Left lung (tissue), 10 donors: Measurements from ENCODE around the gene ETNK1. TPM values are rescaled to one million over a fixed set of nuclear protein-coding genes. Genes with fewer than 3 reads are reported as not detected.
"Not testable (repeated sequence)": the region's sequence is repeated elsewhere in the genome, so short reads cannot be mapped to it uniquely, and the experiment has no call there.

Source experiments
- ATAC-seq: fragments of 200-7000 bp; cut with Tn5 transposase; one replicate; pipeline ENCODE4 v1.9.1; 2020; ENCODE audit warnings: moderate library complexity
- DNase-seq, 4 donors: peaks; one replicate each; pipeline ENCODE4 v3.0.0-alpha.2; 2013 to 2020
- H3K27ac ChIP-seq, 2 donors: fragments of 200-600 bp; sonication (generic) in 1 of 2; one replicate each; pipeline versions ENCODE4 v1.5.0 to v1.8.0; 2020 to 2021
- H3K27me3 ChIP-seq, 2 donors: fragments of 200-600 bp; sonication (generic) in 1 of 2; one replicate each; pipeline versions ENCODE4 v1.5.0 to v1.8.0; 2020 to 2021
- H3K36me3 ChIP-seq, 2 donors: fragments of 200-600 bp; sonication (generic) in 1 of 2; one replicate each; pipeline versions ENCODE4 v1.5.0 to v1.8.0; 2020 to 2021
- H3K4me1 ChIP-seq, 2 donors: fragments of 200-600 bp; one replicate each; pipeline ENCODE4 v1.8.0; 2021
- H3K4me3 ChIP-seq, 2 donors: fragments of 200-600 bp; sonication (generic) in 1 of 2; one replicate each; pipeline versions ENCODE4 v1.5.0 to v1.8.0; 2020 to 2021; ENCODE audit warnings: mild to moderate bottlenecking in 1 of 2
- H3K9me3 ChIP-seq, 2 donors: fragments of 200-600 bp; sonication (generic) in 1 of 2; one replicate each; pipeline versions ENCODE4 v1.5.0 to v1.8.0; 2020 to 2021
- intact Hi-C, 2 donors: fragments of 100-400 bp; cut with DNase I; formaldehyde crosslinking; loops; one replicate each; pipeline versions ENCODE4 v1.11.2 to v1.14.2; 2022
- polyA plus RNA-seq, 6 donors: library from polyadenylated mRNA; unstranded; fragments of 120-200 nt; gene quantifications; one replicate each; pipeline ENCODE4 v1.2.1, GENCODE V29; 2013; ENCODE audit not compliant: insufficient read length in 6 of 6
- total RNA-seq, 2 donors: library from RNA; stranded (reverse); fragmentation: NEBNext Ultra II Directional; extraction: Animal tissue kit (Norgen Biotek cat#: 25700); gene quantifications; one replicate each; pipeline ENCODE4 v1.2.1, GENCODE V29; 2021
- TF ChIP-seq, protein P1 (sequence below), 2 donors: fragments of 200-600 bp; sonication (generic) in 1 of 2; IDR thresholded peaks; one replicate each; pipeline versions ENCODE4 v1.5.0 to v1.8.0; 2021; ENCODE audit warnings: antibody characterized with exemption in 2 of 2
- donor health status: DM: no; HTN: yes; CAD: no.
- donor health status: DM: no; HTN: no; CAD: no.

Gene ETNK1
- total and polyA plus RNA-seq, 8 donors = 55.4 to 73.7 (median 67.3) TPM

DNA sequence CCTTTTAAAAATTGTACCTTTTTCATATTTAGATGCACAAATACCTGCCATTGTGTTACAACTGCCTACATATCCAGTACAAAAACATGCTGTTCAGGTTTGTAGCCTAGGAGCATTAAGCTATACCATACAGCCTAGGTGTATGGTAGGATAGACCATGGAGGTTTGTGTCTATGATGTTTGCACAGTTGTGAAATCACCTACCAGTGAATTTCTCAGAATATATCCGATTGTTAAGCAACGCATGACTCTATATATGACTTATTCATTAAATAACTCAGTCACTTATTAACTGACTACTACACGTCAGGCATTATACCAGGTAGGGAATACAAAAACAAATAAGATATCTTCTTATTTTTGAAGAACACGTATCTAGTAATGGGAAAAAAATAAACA, 26.2 kb upstream of the ETNK1 start:
- H3K27me3 ChIP-seq = no peaks in the 10 kb centered on the region
- ATAC-seq = no peak
- no peaks in the 10 kb centered on the region for H3K4me1 ChIP-seq
- no peak overlapping the region for H3K27ac ChIP-seq
- intact Hi-C loops = no loop called here
- no peak overlapping the region for H3K4me3 ChIP-seq
- peaks cover 0 to 7% of the 10 kb centered on the region in 2 donors for H3K9me3 ChIP-seq
- TF ChIP-seq, protein P1, sequence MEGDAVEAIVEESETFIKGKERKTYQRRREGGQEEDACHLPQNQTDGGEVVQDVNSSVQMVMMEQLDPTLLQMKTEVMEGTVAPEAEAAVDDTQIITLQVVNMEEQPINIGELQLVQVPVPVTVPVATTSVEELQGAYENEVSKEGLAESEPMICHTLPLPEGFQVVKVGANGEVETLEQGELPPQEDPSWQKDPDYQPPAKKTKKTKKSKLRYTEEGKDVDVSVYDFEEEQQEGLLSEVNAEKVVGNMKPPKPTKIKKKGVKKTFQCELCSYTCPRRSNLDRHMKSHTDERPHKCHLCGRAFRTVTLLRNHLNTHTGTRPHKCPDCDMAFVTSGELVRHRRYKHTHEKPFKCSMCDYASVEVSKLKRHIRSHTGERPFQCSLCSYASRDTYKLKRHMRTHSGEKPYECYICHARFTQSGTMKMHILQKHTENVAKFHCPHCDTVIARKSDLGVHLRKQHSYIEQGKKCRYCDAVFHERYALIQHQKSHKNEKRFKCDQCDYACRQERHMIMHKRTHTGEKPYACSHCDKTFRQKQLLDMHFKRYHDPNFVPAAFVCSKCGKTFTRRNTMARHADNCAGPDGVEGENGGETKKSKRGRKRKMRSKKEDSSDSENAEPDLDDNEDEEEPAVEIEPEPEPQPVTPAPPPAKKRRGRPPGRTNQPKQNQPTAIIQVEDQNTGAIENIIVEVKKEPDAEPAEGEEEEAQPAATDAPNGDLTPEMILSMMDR (IDR thresholded peaks at IDR 0.05) = no peak
- no peaks in the 10 kb centered on the region for H3K36me3 ChIP-seq
- DNase-seq = no peak

DNA sequence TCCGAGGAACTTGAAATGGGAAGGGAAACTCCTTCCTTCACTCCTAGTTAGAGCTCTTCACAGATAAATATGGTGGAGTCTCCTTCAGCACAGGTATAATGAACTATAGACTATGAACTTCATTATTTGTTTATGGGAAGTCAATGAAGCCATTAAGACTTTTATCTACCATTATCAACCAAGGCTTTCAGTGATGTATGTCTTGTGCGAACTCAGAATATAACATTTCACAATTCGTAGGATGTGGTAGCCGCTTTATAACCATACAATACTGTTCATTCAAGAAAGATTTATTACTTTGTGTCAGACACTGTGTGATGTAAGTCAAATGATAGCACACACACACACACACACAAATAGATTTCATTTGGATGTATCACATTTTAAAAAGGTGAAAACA, 24.8 kb upstream of the ETNK1 start:
- ATAC-seq (no peak), DNase-seq (no peak)
- Histone ChIP-seq H3K9me3 (peaks cover 0 to 7% of the 10 kb centered on the region in 2 donors), H3K27me3 (no peaks in the 10 kb centered on the region), H3K4me1 (no peaks in the 10 kb centered on the region), H3K27ac (no peak overlapping the region), H3K4me3 (no peak overlapping the region), H3K36me3 (no peaks in the 10 kb centered on the region)
- TF ChIP-seq, protein P1 (IDR thresholded peaks at IDR 0.05) = no peak
- intact Hi-C loops = no loop called here

DNA sequence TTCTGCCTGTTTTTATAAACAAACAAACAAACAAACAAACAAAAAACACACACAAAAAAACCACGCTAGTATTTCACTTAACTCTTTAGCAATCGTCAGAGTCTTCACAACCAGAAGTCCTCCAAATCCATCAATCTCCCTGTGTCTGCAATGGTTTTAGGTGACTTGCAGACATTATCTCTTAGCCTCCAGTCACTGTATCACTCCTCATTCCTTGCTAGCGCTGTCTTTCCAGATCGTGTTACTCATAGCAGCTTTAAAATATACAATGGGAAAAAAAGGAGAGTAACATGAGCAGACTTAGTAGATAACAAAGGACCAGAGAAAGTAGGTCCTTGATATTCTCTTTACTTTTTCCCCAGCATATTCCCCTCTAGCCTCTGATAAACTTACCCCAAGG, 15.5 kb upstream of the ETNK1 start:
- Histone ChIP-seq H3K9me3 (peaks cover 0 to 25% of the 10 kb centered on the region in 2 donors), H3K36me3 (no peaks in the 10 kb centered on the region), H3K4me3 (no peak overlapping the region), H3K27ac (no peak overlapping the region), H3K4me1 (no peaks in the 10 kb centered on the region), H3K27me3 (no peaks in the 10 kb centered on the region)
- no peak for ATAC-seq
- intact Hi-C loops = no loop called here
- TF ChIP-seq, protein P1 (IDR thresholded peaks at IDR 0.05) = no peak
- no peak for DNase-seq

DNA sequence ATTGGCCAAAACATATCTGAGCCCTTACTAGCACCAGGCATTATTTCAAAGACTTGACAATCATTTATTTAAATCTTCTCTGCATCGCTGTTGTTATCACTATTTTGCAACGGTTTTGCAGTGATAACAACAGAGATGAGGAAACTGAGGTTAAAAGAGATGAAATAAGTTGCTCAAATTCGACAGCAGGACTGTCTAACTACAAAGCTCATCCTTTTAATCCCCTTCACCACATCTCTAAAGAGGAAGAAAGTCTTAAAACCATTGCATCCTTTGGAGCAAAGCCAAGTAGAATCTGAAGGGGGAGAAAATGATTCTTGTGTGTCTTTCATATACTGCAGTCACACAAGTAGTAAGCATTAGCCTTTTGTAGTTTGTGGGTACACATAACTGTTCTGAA, 14.8 kb upstream of the ETNK1 start:
- H3K9me3 ChIP-seq = peaks cover 0 to 25% of the 10 kb centered on the region in 2 donors
- intact Hi-C loops = no loop called here
- TF ChIP-seq, protein P1 (IDR thresholded peaks at IDR 0.05) = no peak
- no peak overlapping the region for H3K27ac ChIP-seq
- no peak overlapping the region for H3K4me3 ChIP-seq
- DNase-seq (no peak), ATAC-seq (no peak)
- no peaks in the 10 kb centered on the region for H3K27me3 ChIP-seq
- no peaks in the 10 kb centered on the region for H3K36me3 ChIP-seq
- H3K4me1 ChIP-seq = no peaks in the 10 kb centered on the region

DNA sequence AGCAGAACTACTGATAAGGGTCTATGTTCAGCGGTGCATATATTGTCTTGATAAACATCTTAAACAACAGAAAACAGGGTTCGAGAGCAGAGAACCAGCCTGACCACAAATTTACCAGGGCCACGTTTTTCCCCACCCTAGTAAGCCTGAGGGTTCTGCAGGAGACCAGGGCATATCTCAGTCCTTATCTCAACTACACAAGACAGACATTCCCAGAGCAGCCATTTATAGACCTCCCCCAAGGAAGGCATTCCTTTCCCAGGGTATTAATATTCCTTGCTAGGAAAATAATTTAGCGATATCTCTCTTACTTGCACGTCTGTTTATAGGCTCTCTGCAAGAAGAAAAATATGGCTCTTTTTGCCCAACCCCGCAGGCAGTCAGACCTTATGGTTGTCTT, 12.1 kb upstream of the ETNK1 start:
- H3K4me1 ChIP-seq, H3K27ac ChIP-seq, H3K4me3 ChIP-seq, ATAC-seq, H3K27me3 ChIP-seq, intact Hi-C loops, DNase-seq, H3K36me3 ChIP-seq: not testable (repeated sequence)
- H3K9me3 ChIP-seq = peaks cover 0 to 37% of the 10 kb centered on the region in 2 donors

DNA sequence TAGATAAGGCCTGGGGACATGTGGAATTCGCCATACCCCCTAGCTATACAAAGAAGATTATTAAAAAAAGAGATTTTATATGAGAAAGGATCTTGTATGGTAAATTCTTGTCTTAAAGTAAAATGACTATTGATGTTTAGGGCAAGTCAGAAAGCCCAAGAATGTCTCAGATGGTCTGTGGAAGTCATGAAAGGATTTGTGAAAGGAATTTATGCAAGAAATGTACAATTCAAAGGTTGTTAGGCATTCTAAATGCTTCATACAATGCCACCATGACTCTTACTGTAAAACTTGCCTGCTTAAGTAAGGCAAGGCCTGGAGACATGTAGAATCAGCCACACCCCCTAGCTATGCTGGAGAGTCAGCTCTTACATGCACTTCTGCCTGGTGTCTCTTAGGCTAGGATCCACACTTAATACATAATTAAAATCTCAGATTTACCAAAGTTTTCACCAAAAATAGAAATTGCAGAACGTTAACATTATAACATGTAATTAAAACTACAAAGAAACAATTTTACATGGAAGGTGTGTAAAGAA, 8.9 kb upstream of the ETNK1 start:
- intact Hi-C loops = no loop called here
- no peak overlapping the region for H3K4me3 ChIP-seq
- ATAC-seq (no peak), DNase-seq (no peak)
- no peaks in the 10 kb centered on the region for H3K36me3 ChIP-seq
- peaks cover 0 to 41% of the 10 kb centered on the region in 2 donors for H3K9me3 ChIP-seq
- TF ChIP-seq, protein P1 (IDR thresholded peaks at IDR 0.05) = no peak
- H3K27ac ChIP-seq = no peak overlapping the region
- no peaks in the 10 kb centered on the region for H3K27me3 ChIP-seq
- no peaks in the 10 kb centered on the region for H3K4me1 ChIP-seq
